ENCODE measurements around the gene UBE2H. TPM values are rescaled to one million over a fixed set of nuclear protein-coding genes. Genes with fewer than 3 reads are reported as not detected.
A peak's percentile ranks its signal among the peaks of the same experiment; 100 is the strongest.
"Not testable (repeated sequence)": the region's sequence is repeated elsewhere in the genome, so short reads cannot be mapped to it uniquely, and the experiment has no call there.

UBE2H gene
- total RNA-seq, 1 donor from 2014 or later = 73.8 TPM

- FAIRE-seq = no peak
- DNase-seq (ENCODE audit: low spot score in 2 of 2) = no peak
Observed at GRCh38 chr7:129828989-129829736, 123.6 kb downstream of the UBE2H start.

- FAIRE-seq (no peak), DNase-seq (ENCODE audit: low spot score in 2 of 2) (no peak)
Observed at GRCh38 chr7:129828078-129828762, 124.5 kb downstream of the UBE2H start.

- no peak for DNase-seq (ENCODE audit: low spot score in 2 of 2)
- FAIRE-seq = no peak
Observed at GRCh38 chr7:129827467-129827990, 125.2 kb downstream of the UBE2H start.

- not testable (repeated sequence) for FAIRE-seq; DNase-seq (ENCODE audit: low spot score in 2 of 2)
Observed at GRCh38 chr7:129826895-129827294, 125.9 kb downstream of the UBE2H start.

GRCh38 chr7:129825209-129825970 is 127.4 kb downstream of the UBE2H start:
- no peak for FAIRE-seq
- peak; percentile 84 to 85 for DNase-seq (ENCODE audit: low spot score in 2 of 2)

- FAIRE-seq (no peak), DNase-seq (ENCODE audit: low spot score in 2 of 2) (peak in 1 of 2 donors; percentile 37)
Observed at GRCh38 chr7:129824291-129825208, 128.2 kb downstream of the UBE2H start.

GRCh38 chr7:129823143-129823542 is 129.6 kb downstream of the UBE2H start:
- not testable (repeated sequence) for FAIRE-seq; DNase-seq (ENCODE audit: low spot score in 2 of 2)

- FAIRE-seq = no peak
- no peak for DNase-seq (ENCODE audit: low spot score in 2 of 2)
Observed at GRCh38 chr7:129821476-129821875, 131.3 kb downstream of the UBE2H start.

GRCh38 chr7:129816742-129817141 is 136.0 kb downstream of the UBE2H start:
- FAIRE-seq = no peak
- DNase-seq (ENCODE audit: low spot score in 2 of 2) = no peak

GRCh38 chr7:129807863-129808262 is 144.9 kb downstream of the UBE2H start:
- DNase-seq (ENCODE audit: low spot score in 2 of 2) (no peak), FAIRE-seq (no peak)

- no peak for DNase-seq (ENCODE audit: low spot score in 2 of 2)
- no peak for FAIRE-seq
Observed at GRCh38 chr7:129804890-129805719, 147.7 kb downstream of the UBE2H start.

- FAIRE-seq (no peak), DNase-seq (ENCODE audit: low spot score in 2 of 2) (no peak)
Observed at GRCh38 chr7:129804111-129804889, 148.5 kb downstream of the UBE2H start.

- FAIRE-seq (no peak), DNase-seq (ENCODE audit: low spot score in 2 of 2) (no peak)
Observed at GRCh38 chr7:129803546-129804081, 149.1 kb downstream of the UBE2H start.

GRCh38 chr7:129801882-129802281 is 150.9 kb downstream of the UBE2H start:
- DNase-seq (ENCODE audit: low spot score in 2 of 2) (no peak), FAIRE-seq (no peak)

- no peak for FAIRE-seq
- no peak for DNase-seq (ENCODE audit: low spot score in 2 of 2)
Observed at GRCh38 chr7:129800901-129801300, 151.9 kb downstream of the UBE2H start.

- FAIRE-seq (no peak), DNase-seq (ENCODE audit: low spot score in 2 of 2) (no peak)
Observed at GRCh38 chr7:129799350-129799955, 153.3 kb downstream of the UBE2H start.

GRCh38 chr7:129798616-129799349 is 154.0 kb downstream of the UBE2H start:
- no peak for FAIRE-seq
- DNase-seq (ENCODE audit: low spot score in 2 of 2) = no peak

All from frontal cortex (tissue), 4 donors.